H1 (cell line): Measurements from ENCODE around the gene ZFYVE19. TPM values are rescaled to one million over a fixed set of nuclear protein-coding genes. Genes with fewer than 3 reads are reported as not detected.

Experiments
- BCL11A ChIP-seq, 2 experiments: IDR thresholded peaks; one replicate each; pipeline ENCODE4 v1.6.1; 2011; ENCODE audit warnings: low read depth in 2 of 2, low read length in 2 of 2, mild to moderate bottlenecking in 2 of 2
- CHD1 ChIP-seq: IDR thresholded peaks from 2 replicates; pipeline ENCODE4 v1.6.1; 2012; ENCODE audit warnings: low read depth, low read length, improper control_type of control experiment
- GTF2F1 ChIP-seq: IDR thresholded peaks from 2 replicates; pipeline ENCODE4 v1.6.1; 2012; ENCODE audit warnings: low read depth, low read length, improper control_type of control experiment, borderline replicate concordance
- KDM1A ChIP-seq: fragments of 200-600, 300-600 bp; sonication (generic); IDR thresholded peaks from 2 replicates; pipeline ENCODE4 v1.7.1; 2016; ENCODE audit warnings: mild to moderate bottlenecking, low read length, borderline replicate concordance
- PHF8 ChIP-seq: fragments of 200-600 bp; sonication (generic); conservative IDR thresholded peaks from 2 replicates; pipeline ENCODE4 v1.7.1; 2012; ENCODE audit warnings: low read depth, mild to moderate bottlenecking, inconsistent platforms, low read length, moderate library complexity
- SRF ChIP-seq: IDR thresholded peaks from 2 replicates; pipeline ENCODE4 v1.6.1; 2011; ENCODE audit warnings: mild to moderate bottlenecking, low read depth, low read length, moderate library complexity
- TBP ChIP-seq: IDR thresholded peaks from 2 replicates; pipeline ENCODE4 v1.6.1; 2011; ENCODE audit warnings: low read depth, low read length, improper control_type of control experiment
- polyA plus RNA-seq, 7 experiments: library from polyadenylated mRNA; depleted of rRNA in 3 of 7; stranded (reverse) in 5 of 7; unstranded in 2 of 7; fragments of >200 nt in 5 of 7; fragments of 200-250 nt in 2 of 7; gene quantifications; 1 replicate in 5 of 7; 2 replicates in 1 of 7; 4 replicates in 1 of 7; pipeline versions ENCODE4 v1.2.1 to v1.2.3, GENCODE V29; 2011 to 2013; ENCODE audit warnings: missing spikeins in 2 of 7, mixed read lengths in 2 of 7
- total RNA-seq: library from RNA; stranded (reverse); fragmentation: NEBNext Ultra II Directional; extraction: Animal tissue kit (Norgen Biotek cat#: 25700); gene quantifications from 2 replicates; pipeline ENCODE4 v1.2.1, GENCODE V29; 2021

Gene ZFYVE19
- total and polyA plus RNA-seq, 2 of the 8 experiments (the other 6 are each of a cell fraction or from before 2014, with no cell fraction given): 11.2 to 21.8 TPM

DNA sequence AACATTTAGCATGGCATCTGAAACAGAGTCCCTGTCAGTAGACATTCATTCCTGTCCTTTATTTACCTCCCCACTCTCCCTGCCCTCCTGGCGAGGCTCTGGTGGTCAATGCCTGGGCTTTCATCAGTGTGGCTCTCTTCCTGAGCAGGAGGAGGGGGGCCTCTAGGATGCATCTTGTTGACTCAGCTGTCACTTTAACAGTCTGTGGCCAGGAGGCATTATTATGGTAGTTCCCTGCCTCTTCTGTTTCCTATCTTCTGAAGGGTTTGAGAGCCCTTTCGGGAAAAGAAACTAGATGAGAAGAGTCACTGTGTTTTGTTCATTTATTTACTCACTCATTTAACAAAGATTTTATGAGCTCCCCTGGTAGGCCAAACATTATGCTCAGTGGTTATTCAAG lies 24.0 kb downstream of the ZFYVE19 start (continued):
- TF ChIP-seq SRF (no peak), TBP (no peak), PHF8 (no peak), CHD1 (no peak), GTF2F1 (no peak), KDM1A (no peak), BCL11A (IDR thresholded peaks at IDR 0.05; ENCODE audit: low read depth in 2 of 2, low read length in 2 of 2) (no peak)
